H9 (cell line): Measurements from ENCODE around the gene KCTD16. TPM values are rescaled to one million over a fixed set of nuclear protein-coding genes. Genes with fewer than 3 reads are reported as not detected.

Source experiments
- DNase-seq: peaks from one replicate; pipeline ENCODE4 v3.0.0-alpha.2; 2017
- H2AFZ ChIP-seq: one replicate; pipeline ENCODE4 v1.6.1; 2013; ENCODE audit warnings: mild to moderate bottlenecking, low read length, control low read depth, moderate library complexity
- H2AK5ac ChIP-seq: 2 replicates; pipeline ENCODE4 v1.6.1; 2013; ENCODE audit warnings: low read length, control low read depth, mixed read lengths; ENCODE audit not compliant: insufficient read length
- H2BK120ac ChIP-seq: one replicate; pipeline ENCODE4 v1.6.1; 2013; ENCODE audit warnings: low read depth, mild to moderate bottlenecking, low read length, control low read depth, inconsistent platforms; ENCODE audit not compliant: poor library complexity, severe bottlenecking
- H2BK12ac ChIP-seq: 2 replicates; pipeline ENCODE4 v1.6.1; 2013; ENCODE audit warnings: low read length, control low read depth, mixed read lengths, low read depth; ENCODE audit not compliant: insufficient read length
- H2BK15ac ChIP-seq: 2 replicates; pipeline ENCODE4 v1.6.1; 2013; ENCODE audit warnings: low read depth, low read length, control low read depth
- H2BK20ac ChIP-seq: one replicate; pipeline ENCODE4 v1.6.1; 2013; ENCODE audit warnings: low read depth, mild to moderate bottlenecking, low read length, control low read depth, inconsistent platforms; ENCODE audit not compliant: poor library complexity, severe bottlenecking
- H2BK5ac ChIP-seq: 2 replicates; pipeline ENCODE4 v1.6.1; 2013; ENCODE audit warnings: low read length, control low read depth, mixed read lengths; ENCODE audit not compliant: insufficient read length
- H3K14ac ChIP-seq: 2 replicates; pipeline ENCODE4 v1.6.1; 2013; ENCODE audit warnings: low read length, control low read depth; ENCODE audit not compliant: insufficient read depth
- H3K18ac ChIP-seq: 2 replicates; pipeline ENCODE4 v1.6.1; 2013; ENCODE audit warnings: low read depth, mild to moderate bottlenecking, mixed read lengths, low read length, control low read depth; ENCODE audit not compliant: insufficient read length
- H3K23ac ChIP-seq: 2 replicates; pipeline ENCODE4 v1.6.1; 2013; ENCODE audit warnings: low read length, control low read depth, mixed read lengths, low read depth; ENCODE audit not compliant: insufficient read length
- H3K23me2 ChIP-seq: 2 replicates; pipeline ENCODE4 v1.6.1; 2013; ENCODE audit warnings: low read depth, mild to moderate bottlenecking, mixed read lengths, low read length, control low read depth; ENCODE audit not compliant: insufficient read length, poor library complexity, severe bottlenecking
- H3K27ac ChIP-seq: 2 replicates; pipeline ENCODE4 v1.5.1; 2013; ENCODE audit warnings: low read length, control low read depth, mixed read lengths, low read depth; ENCODE audit not compliant: insufficient read length
- H3K27me3 ChIP-seq: 2 replicates; pipeline ENCODE4 v1.6.1; 2013; ENCODE audit warnings: low read length, control low read depth, inconsistent platforms; ENCODE audit not compliant: insufficient read depth
- H3K4ac ChIP-seq: 2 replicates; pipeline ENCODE4 v1.6.1; 2013; ENCODE audit warnings: low read depth, mild to moderate bottlenecking, control low read depth, inconsistent platforms, low read length, moderate library complexity
- H3K4me1 ChIP-seq: 2 replicates; pipeline ENCODE4 v1.6.1; 2013; ENCODE audit warnings: low read length, control low read depth, inconsistent platforms; ENCODE audit not compliant: insufficient read depth
- H3K4me2 ChIP-seq: 2 replicates; pipeline ENCODE4 v1.6.1; 2013; ENCODE audit warnings: low read length, control low read depth, mixed read lengths; ENCODE audit not compliant: insufficient read length, insufficient read depth
- H3K56ac ChIP-seq: 2 replicates; pipeline ENCODE4 v1.6.1; 2013; ENCODE audit warnings: low read depth, mild to moderate bottlenecking, mixed read lengths, low read length, control low read depth; ENCODE audit not compliant: insufficient read length
- H3K79me1 ChIP-seq: 2 replicates; pipeline ENCODE4 v1.6.1; 2013; ENCODE audit warnings: low read depth, mild to moderate bottlenecking, moderate library complexity, low read length, control low read depth, inconsistent platforms; ENCODE audit not compliant: insufficient read depth, poor library complexity, severe bottlenecking
- H3K79me2 ChIP-seq: 2 replicates; pipeline ENCODE4 v1.6.1; 2013; ENCODE audit warnings: low read length, control low read depth, inconsistent platforms; ENCODE audit not compliant: insufficient read depth
- H3K9ac ChIP-seq: 2 replicates; pipeline ENCODE4 v1.6.1; 2013; ENCODE audit warnings: low read length, control low read depth, mixed read lengths; ENCODE audit not compliant: insufficient read length; ENCODE audit errors: extremely low read depth
- H3K9me3 ChIP-seq: one replicate; pipeline ENCODE4 v1.6.1; 2013; ENCODE audit warnings: low read depth, low read length, inconsistent platforms; ENCODE audit not compliant: control insufficient read depth
- H3T11ph ChIP-seq: one replicate; pipeline ENCODE4 v1.6.1; 2013; ENCODE audit warnings: mild to moderate bottlenecking, low read length, control low read depth, inconsistent platforms
- H4K20me1 ChIP-seq: one replicate; pipeline ENCODE4 v1.6.1; 2013; ENCODE audit not compliant: control insufficient read depth, insufficient read length, insufficient read depth
- H4K5ac ChIP-seq: 2 replicates; pipeline ENCODE4 v1.6.1; 2013; ENCODE audit warnings: low read depth, mild to moderate bottlenecking, mixed read lengths, low read length, control low read depth; ENCODE audit not compliant: insufficient read length
- H4K8ac ChIP-seq: replicated peaks from 2 replicates; pipeline ENCODE4 v1.6.1; 2013; ENCODE audit warnings: low read length, control low read depth, mixed read lengths, low read depth; ENCODE audit not compliant: insufficient read length
- H4K91ac ChIP-seq: 2 replicates; pipeline ENCODE4 v1.6.1; 2013; ENCODE audit warnings: low read depth, mild to moderate bottlenecking, moderate library complexity, mixed read lengths, low read length, control low read depth; ENCODE audit not compliant: insufficient read length
- H3K27ac Mint-ChIP-seq, 3 experiments: 2 replicates in 2 of 3; 3 replicates in 1 of 3; pipeline ENCODE4 v1.8.0; 2020 to 2021; ENCODE audit warnings: mixed read lengths in 3 of 3, mild to moderate bottlenecking in 1 of 3, moderate library complexity in 1 of 3
- H3K27me3 Mint-ChIP-seq: 2 replicates; pipeline ENCODE4 v1.8.0; 2021; ENCODE audit warnings: low read depth, mild to moderate bottlenecking, moderate library complexity, mixed read lengths
- H3K36me3 Mint-ChIP-seq, 3 experiments: 2 replicates in 2 of 3; 3 replicates in 1 of 3; pipeline ENCODE4 v1.8.0; 2020 to 2021; ENCODE audit warnings: low read depth in 3 of 3, mixed read lengths in 3 of 3; ENCODE audit not compliant: insufficient read depth in 1 of 3
- H3K4me1 Mint-ChIP-seq, 2 experiments: 2 replicates each; pipeline ENCODE4 v1.8.0; 2020; ENCODE audit warnings: mixed read lengths in 2 of 2
- H3K4me3 Mint-ChIP-seq, 2 experiments: 2 replicates in 1 of 2; 3 replicates in 1 of 2; pipeline ENCODE4 v1.8.0; 2020 to 2021; ENCODE audit warnings: mild to moderate bottlenecking in 2 of 2, mixed read lengths in 2 of 2, moderate library complexity in 1 of 2
- H3K9me3 Mint-ChIP-seq, 2 experiments: 2 replicates in 1 of 2; 3 replicates in 1 of 2; pipeline ENCODE4 v1.8.0; 2020; ENCODE audit warnings: mild to moderate bottlenecking in 2 of 2, mixed read lengths in 2 of 2, moderate library complexity in 1 of 2
- WGBS: extraction: QIAGEN DNeasy Blood & Tissue Kit; methylation state at CpG from one replicate; pipeline ENCODE4 v1.1.7; 2013; ENCODE audit warnings: missing lambda C conversion rate, low lambda C conversion rate, mixed read lengths; ENCODE audit not compliant: insufficient read length; ENCODE audit errors: extremely low coverage; 5-methylcytosine and 5-hydroxymethylcytosine counted together
- total RNA-seq: library from RNA; stranded (reverse); gene quantifications from 2 replicates; pipeline ENCODE4 v1.2.1, GENCODE V29; 2021
- TF ChIP-seq, protein P1 (sequence below): fragments of 200-600 bp; sonication (generic); conservative IDR thresholded peaks from 3 replicates; pipeline ENCODE4 v1.8.0; 2021; ENCODE audit warnings: antibody characterized with exemption, mild to moderate bottlenecking

KCTD16 gene
- total RNA-seq, 1 experiment from 2014 or later, result 0.09 TPM

DNA sequence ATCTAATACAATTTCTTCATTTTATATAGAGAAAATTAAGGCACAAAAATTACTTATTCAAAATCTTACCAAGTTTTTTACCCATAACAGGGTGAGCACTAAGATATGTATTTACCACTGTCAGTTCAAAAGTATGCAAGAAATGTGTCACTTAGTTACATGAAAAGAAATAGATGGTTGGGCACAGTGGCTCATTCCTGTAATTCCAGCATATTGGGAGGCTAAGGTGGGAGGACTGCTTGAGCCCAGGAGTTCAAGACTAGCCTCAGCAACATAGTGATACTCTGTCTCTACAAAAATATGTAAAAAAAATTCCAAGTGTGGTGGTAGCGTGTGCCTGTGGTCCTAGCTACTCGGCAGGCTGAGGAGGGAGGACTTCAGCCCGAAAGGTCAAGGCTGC is 19.6 kb upstream of the KCTD16 start:
- no peaks in the 10 kb centered on the region for H3K4me1 Mint-ChIP-seq
- Histone ChIP-seq H4K8ac (no peak overlapping the region), H3K79me1 (no peaks in the 10 kb centered on the region), H3K18ac (no peak overlapping the region), H3K27ac (no peak overlapping the region), H2BK20ac (no peak overlapping the region), H2BK15ac (no peak overlapping the region), H3K4me1 (no peaks in the 10 kb centered on the region), H3K9ac (no peak overlapping the region), H2BK12ac (no peak overlapping the region), H3K9me3 (no peaks in the 10 kb centered on the region), H2AK5ac (no peak overlapping the region), H2BK5ac (no peak overlapping the region), H2AFZ (no peak overlapping the region), H4K20me1 (no peaks in the 10 kb centered on the region), H3K14ac (no peak overlapping the region), H3K56ac (no peak overlapping the region), H3K27me3 (no peaks in the 10 kb centered on the region), H3K4me2 (no peak overlapping the region), H2BK120ac (no peak overlapping the region), H3K4ac (no peak overlapping the region), H3K23me2 (no peaks in the 10 kb centered on the region), H3K79me2 (no peaks in the 10 kb centered on the region), H4K5ac (no peak overlapping the region), H3T11ph (no peak overlapping the region), H4K91ac (no peak overlapping the region), H3K23ac (no peak overlapping the region)
- H3K27me3 Mint-ChIP-seq, result no peaks in the 10 kb centered on the region
- WGBS, result no CpG with 5 or more reads among the region's 3 CpGs
- H3K27ac Mint-ChIP-seq, result no peak overlapping the region
- H3K4me3 Mint-ChIP-seq, result no peak overlapping the region
- TF ChIP-seq, protein P1, sequence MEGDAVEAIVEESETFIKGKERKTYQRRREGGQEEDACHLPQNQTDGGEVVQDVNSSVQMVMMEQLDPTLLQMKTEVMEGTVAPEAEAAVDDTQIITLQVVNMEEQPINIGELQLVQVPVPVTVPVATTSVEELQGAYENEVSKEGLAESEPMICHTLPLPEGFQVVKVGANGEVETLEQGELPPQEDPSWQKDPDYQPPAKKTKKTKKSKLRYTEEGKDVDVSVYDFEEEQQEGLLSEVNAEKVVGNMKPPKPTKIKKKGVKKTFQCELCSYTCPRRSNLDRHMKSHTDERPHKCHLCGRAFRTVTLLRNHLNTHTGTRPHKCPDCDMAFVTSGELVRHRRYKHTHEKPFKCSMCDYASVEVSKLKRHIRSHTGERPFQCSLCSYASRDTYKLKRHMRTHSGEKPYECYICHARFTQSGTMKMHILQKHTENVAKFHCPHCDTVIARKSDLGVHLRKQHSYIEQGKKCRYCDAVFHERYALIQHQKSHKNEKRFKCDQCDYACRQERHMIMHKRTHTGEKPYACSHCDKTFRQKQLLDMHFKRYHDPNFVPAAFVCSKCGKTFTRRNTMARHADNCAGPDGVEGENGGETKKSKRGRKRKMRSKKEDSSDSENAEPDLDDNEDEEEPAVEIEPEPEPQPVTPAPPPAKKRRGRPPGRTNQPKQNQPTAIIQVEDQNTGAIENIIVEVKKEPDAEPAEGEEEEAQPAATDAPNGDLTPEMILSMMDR, result no peak
- no peaks in the 10 kb centered on the region for H3K9me3 Mint-ChIP-seq
- H3K36me3 Mint-ChIP-seq, result no peaks in the 10 kb centered on the region
- no peak for DNase-seq
